ACHN (cell line): ENCODE data around the gene INCENP.

Source experiments
- DNase-seq: peaks from one replicate; pipeline ENCODE4 v3.0.0-alpha.2; 2015
- in situ Hi-C: cut with HindIII; loops from 2 replicates; pipeline ENCODE4 v1.10.0; 2017; ENCODE audit warnings: low sequenced_read_pairs, low pct_ligation_motif_present, low pct_unique_long_range_greater_than_20kb

INCENP gene

GRCh38 chr11:62137881-62138629 is 14.2 kb downstream of the INCENP start:
- in situ Hi-C loops: no loop called here
- DNase-seq: no peak

GRCh38 chr11:62138630-62139425 is 15.0 kb downstream of the INCENP start:
- in situ Hi-C loops: no loop called here
- no peak for DNase-seq

- DNase-seq: no peak
- in situ Hi-C loops: no loop called here
Measured at GRCh38 chr11:62139526-62140303, 15.9 kb downstream of the INCENP start.

- in situ Hi-C loops: no loop called here
- no peak for DNase-seq
Measured at GRCh38 chr11:62140304-62141110, 16.7 kb downstream of the INCENP start.

- in situ Hi-C loops: no loop called here
- DNase-seq: no peak
Measured at GRCh38 chr11:62141111-62142042, 17.6 kb downstream of the INCENP start.

- in situ Hi-C loops: no loop called here
- no peak for DNase-seq
Measured at GRCh38 chr11:62142043-62142375, 18.2 kb downstream of the INCENP start.

- DNase-seq: no peak
- in situ Hi-C loops: no loop called here
Measured at GRCh38 chr11:62142921-62143320, 19.1 kb downstream of the INCENP start.

GRCh38 chr11:62143727-62144126 is 19.9 kb downstream of the INCENP start:
- in situ Hi-C loops: no loop called here
- DNase-seq: no peak

- in situ Hi-C loops: no loop called here
- DNase-seq: no peak
Measured at GRCh38 chr11:62144641-62145255, 20.9 kb downstream of the INCENP start.

GRCh38 chr11:62145261-62145871 is 21.6 kb downstream of the INCENP start:
- in situ Hi-C loops: no loop called here

GRCh38 chr11:62146476-62147200 is 22.8 kb downstream of the INCENP start:
- no peak for DNase-seq

More at GRCh38 chr11:62145261-62145871, 21.6 kb downstream of the INCENP start:
- DNase-seq: no peak

GRCh38 chr11:62147545-62147944 is 23.7 kb downstream of the INCENP start:
- no peak for DNase-seq
- in situ Hi-C loops: no loop called here

More at GRCh38 chr11:62146476-62147200, 22.8 kb downstream of the INCENP start:
- in situ Hi-C loops: no loop called here

GRCh38 chr11:62148271-62148980 is 24.6 kb downstream of the INCENP start:
- DNase-seq: no peak
- in situ Hi-C loops: no loop called here

GRCh38 chr11:62149986-62150886 is 26.4 kb downstream of the INCENP start:
- DNase-seq: no peak
- in situ Hi-C loops: no loop called here
